Inflammatory macrophage treated with lipopolysaccharide for 4 hours (primary cell): ENCODE results near the gene WDR82.

ENCODE experiments used
- DNase-seq: peaks from one replicate; pipeline ENCODE4 v3.0.0-alpha.2; 2020

WDR82 gene

DNA sequence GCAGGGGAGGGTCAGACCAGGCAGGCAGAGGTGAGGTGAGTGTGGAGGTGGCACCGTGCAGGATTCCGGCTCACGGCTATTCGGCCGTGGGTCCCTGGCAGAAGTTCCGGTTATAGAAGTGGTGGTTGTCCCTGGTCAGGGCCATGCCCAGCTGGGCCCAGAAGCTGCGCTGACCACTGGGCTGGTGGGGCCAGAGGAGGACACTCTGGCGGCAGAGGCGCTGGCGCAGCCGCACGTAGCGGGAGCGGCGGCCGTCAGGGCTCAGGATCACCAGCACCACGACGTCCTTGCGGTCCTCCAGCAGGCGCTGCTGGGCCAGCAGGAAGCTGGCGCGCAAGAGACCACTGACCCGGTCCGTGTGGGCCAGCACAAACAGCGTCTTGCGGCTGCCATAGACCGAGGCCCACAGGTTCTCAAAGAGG, 57.3 kb downstream of the WDR82 start:
- no peak for DNase-seq

DNA sequence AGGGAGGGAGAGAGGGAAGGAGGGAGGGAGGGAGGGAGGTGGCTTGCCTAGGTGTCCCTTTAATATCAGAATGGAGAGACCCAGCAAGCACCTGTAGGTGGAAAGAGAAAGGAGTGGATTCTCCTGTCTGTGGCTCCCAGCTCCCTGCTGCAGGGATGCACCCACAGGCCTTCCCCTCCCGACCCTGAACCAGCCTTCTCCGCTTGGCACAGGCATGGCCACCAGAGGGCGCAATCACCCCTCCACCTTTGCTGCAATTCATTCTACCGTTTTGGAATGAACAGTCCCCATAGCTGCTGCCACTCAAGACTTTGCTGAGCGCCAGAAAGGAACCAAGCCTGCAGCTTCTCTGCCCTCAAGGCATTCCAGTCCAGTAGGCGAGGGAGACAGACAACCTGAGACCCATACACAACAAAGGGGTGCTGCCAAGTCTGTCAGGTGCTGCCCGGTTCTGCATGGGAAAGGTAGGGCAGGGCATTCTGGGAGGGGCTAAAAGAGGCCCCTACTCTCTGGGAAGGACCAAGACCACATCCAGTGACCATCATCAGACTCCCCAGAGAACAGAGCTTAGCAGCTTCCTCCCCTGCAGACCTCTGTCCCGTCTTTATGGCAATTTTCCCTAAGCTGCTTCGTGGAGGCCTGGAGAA, 57.9 kb downstream of the WDR82 start:
- DNase-seq = peak; percentile 74

DNA sequence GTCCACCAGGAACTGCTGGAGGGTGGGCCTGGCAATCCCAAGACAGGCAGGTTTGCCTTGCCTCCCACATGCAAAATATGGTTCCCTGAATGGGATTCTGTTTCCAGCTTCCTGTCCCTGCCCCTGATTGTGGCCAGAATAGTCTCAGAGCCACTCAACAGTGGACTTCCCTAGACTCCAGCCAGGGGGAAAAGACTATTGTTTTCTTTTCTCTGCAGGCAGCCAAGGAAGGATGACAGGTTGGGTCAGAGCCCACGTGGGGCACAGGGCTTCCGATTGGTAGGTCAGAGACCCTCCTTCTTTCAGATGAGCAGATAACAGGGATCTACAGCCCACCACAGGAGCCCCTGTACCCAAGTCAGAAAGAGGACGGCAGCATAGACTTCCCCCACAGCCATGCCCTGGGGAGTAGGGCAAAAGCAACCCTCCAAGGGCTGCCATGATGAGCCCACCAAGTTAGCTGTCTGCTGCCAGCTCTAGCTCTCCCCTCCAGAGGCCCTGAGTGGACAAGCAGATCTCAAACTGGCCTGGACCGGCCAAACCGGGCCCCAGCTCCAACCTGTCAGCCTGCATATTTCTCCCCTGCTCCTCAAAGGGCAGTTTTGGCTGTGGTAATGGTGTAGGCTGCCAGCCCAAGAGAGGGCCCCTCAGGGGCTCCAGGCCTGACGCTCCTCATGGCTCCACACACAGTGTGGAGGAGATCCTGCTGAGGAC, 59.4 kb downstream of the WDR82 start:
- DNase-seq = no peak

DNA sequence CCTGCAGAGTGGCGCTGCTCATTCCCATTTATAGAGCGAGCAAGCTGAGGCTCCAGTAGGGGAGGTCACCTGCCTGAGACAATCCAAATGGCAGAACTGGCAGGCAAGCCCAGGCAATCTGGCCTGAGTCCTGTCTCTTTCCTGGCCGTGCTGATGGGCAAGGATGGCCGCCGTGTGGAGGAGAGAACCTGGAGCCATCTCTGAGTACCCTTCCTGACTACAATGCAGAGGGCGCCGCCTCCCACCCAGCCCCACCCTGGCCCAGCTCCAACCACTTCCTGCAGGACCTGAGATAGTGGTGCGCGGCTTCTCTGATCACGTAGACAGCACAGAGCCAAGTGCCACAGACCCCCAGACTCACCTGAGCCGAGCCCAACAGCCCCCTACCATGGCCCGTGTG, 60.0 kb downstream of the WDR82 start:
- no peak for DNase-seq

DNA sequence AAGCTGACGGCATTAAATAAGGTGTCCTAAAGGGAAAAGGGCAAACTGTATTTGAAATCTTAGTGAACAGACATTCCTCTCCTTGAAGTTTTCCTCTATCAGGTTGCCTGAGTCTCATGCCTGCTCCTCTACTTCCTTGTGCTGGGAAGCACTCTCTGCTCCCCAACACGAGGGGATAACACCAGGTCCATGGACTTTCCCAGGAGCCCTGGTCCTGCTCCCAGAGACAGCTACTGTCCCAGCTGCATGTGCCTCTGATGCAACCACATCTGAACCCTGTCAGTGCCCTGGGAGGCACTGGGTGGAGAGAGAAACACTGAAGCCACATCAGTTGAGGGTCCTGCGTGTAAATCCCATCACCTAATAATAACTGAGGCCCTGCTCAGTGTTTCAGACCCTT, 60.4 kb downstream of the WDR82 start:
- no peak for DNase-seq

DNA sequence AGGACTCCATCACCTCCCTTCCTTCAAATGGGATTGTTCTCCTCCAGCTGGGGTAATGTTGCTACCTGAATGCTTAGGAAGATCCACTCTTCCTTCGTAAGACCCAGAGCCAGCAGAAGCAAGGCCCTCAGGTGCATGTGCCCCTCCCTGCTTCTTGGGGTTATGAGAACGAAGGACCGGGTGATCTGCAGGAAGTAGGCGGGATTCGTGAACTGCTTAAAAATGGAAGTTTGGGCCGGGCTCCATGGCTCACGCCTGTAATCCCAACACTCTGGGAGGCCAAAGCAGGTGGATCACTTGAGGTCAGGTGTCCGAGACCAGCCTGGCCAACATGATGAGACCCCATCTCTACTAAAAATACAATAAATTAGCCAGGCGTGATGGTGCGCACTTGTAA, 61.0 kb downstream of the WDR82 start:
- no peak for DNase-seq

DNA sequence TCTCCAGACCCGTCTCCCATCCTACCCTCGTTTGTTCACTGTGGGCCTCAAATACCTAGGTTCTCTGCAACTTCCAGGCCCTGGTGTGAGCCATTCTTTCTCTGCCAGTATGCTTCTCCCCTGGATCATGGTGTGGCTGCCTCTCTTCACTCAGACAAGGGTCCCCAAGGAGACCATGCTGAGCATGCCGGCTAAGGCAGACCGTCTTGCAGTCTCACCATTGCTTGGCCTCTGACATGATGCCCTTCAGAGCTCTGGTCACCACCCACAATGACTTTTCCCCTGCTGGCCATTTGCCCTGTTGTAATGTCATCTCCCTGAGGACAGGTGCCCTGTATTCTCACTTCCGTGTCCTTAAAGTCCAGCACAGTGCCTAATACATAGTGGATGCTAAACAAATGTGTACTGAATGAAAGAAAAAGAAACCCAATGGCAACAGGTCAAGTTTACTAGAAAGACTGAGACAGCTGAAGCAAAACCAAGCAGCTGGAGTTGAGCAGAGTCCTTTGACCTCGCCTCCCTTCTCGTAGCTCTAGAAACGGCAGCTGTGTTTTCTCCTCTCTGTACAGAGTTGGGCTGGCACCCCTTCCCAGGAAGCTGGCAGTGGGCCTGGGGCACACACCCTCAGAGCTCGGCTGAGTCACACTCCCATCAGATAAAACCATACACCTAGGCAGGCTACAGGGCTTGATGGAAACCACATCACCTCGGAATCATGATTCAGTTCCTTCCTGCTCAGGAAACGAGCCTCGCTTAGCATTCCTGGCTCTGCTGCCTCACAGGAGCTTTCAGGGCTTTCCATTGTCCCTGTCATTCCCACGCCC, 61.7 kb downstream of the WDR82 start:
- DNase-seq = no peak

DNA sequence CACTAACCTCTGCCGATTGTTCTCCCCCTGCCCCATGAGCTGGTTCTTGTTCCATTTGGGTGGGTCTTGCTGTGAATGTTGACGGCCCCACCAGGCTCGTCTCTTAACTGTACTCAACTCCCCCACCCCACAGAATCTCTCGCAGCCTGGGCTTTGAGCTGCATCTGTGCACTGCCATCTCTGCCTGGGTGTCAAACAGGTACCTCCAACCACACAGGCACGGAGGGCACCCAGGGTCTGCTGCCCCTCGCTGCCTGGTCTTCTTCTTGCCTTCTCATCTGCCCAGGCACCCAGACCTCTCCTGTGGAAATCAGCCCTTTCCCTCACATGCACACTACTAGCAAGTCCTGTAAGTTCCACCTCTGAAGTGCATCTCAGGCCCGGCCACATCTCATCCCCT, 63.1 kb downstream of the WDR82 start:
- DNase-seq = no peak

DNA sequence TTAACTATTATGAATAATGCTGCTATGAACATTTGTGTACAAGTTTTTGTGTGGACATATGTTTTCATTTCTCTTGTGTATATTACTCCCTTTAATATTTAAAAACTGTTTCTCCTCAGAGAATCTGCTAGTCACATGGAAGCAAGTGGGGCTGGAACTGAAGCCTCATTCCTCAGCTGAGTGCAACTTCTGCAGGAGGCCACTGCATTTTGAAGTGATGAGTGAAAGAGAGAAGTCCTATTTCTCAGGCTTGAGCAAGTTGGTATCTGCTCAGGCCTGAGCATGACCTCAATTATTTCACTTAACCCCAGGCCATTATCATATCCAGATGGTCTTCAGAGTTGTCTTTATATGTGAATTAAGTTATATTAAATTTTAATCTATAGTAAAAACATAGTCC, 64.5 kb downstream of the WDR82 start:
- DNase-seq = no peak

DNA sequence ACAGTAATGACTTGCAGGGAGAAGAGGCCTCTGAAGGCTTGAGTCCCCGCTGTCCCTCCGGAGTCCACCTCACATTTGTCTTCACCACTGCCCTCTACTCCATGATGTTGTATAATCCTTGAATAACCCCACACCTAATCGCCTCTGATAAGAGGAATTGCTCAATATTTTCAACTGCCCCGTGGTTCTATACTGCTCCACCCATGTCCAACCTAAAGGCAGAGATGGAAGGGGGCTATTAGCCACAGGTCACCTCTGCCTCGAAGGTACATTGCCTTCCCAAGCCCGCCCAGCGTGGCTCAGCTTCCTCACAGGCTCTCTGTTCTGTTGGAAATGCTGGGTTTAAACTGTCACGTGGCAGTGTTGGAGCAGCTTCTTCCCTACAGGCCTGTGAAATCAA, 65.4 kb downstream of the WDR82 start:
- DNase-seq = no peak

DNA sequence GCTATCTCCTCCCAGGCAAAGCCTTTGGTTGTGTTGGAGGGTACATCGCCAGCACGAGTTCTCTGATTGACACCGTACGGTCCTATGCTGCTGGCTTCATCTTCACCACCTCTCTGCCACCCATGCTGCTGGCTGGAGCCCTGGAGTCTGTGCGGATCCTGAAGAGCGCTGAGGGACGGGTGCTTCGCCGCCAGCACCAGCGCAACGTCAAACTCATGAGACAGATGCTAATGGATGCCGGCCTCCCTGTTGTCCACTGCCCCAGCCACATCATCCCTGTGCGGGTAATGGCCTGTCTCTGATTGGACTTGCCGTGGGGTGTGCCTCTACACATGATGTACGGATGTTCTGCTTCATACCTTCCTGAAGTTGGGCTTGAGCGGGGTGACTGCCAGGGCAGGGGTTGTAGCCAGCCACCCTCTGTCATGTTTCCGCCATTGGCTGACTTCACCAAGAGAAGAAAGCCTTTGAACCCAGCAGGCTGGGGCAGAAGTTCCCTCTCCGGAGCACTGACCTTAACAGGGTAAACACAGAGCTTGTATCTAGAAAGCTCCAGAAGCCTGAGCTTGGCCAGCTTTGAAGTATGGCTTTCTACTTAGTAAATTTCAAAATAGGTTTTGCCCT, 67.1 kb downstream of the WDR82 start:
- DNase-seq = no peak

DNA sequence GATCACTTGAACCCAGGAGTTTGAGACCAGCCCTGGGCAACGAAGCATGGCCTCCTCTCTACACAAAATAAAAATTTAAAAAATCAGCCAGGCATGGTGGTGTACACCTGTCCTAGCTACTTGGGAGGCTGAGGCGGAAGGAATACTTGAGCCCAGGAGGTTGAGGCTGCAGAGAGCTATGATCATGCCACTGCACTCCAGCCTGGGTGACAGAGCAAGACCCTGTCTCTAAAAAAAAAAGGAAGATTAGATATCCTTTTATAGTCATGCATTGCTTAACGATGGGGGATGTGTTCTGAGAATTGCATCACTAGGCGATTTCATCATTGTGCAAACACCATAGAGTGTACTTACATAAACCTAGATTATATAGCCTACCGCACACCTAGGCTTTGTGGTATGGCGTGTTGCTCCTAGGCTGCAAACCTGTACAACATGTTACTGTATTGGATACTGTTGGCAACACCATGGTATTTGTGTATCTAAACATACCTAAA, 67.9 kb downstream of the WDR82 start:
- peak; percentile 91 for DNase-seq

DNA sequence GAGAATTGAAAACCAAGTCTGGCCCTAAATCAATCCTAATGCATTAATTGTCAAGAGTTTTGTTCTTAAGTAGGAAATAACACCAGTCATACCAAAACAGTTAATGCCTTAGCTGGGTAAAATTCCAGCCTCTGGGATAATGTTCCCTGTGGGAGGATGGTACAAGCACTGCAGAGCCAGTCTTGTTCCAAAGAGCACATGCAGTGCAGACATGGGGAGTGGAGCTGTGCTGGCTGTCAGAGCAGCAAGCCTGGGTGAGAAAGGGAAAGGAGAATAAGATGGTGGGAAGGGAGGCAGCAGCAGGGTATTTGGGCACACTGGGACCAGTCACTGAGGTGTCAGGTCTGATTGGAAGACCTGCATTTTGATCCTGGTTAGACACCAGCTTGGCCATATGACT, 68.4 kb downstream of the WDR82 start:
- no peak for DNase-seq

DNA sequence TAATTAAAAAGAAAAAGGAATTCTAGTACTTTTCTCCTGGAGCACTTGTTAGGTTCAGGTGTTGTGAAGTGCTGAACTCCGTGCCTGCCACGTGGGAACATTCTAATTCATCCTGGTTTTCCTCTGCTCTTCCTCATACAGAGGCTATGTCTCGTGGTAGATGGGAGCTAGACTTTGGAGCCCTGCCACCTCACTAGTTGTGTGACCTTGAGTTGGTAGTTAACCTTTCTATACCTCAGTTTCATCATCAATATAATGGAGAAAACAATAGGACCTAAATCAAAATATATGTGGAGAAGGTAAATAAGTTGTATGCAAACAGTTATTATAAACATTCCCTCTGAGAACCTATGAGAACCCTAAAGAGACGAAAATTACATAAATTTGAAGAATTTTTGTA, 69.9 kb downstream of the WDR82 start:
- no peak for DNase-seq

DNA sequence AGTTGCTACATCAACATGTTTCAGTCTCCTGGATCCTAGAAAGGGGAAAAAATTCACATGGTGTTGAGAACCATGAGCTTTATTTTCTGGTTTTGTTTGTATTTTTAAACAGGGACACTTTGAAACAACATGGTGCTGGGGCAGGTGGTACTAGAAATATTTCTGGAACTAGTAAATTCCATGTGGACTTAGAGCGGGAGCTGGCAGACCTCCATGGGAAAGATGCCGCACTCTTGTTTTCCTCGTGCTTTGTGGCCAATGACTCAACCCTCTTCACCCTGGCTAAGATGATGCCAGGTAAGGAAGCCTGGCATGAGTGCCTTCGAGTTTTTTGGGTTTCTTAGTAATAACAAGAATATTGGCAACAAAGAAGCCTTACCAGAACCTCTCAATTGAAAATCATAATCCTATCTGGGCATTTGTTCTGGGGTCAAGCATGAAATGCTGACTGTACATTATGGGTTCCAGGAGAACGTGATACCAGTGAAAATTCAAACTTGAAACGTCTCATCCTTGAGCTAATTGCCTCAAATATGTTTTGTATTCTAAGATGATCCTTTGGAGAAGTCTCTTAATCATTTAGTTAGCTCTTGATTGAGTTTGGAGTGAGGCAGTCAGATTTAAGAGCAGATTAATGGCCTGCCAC, 72.6 kb downstream of the WDR82 start:
- no peak for DNase-seq
